ENCODE results near the gene TUBG2.

TUBG2 gene

DNA sequence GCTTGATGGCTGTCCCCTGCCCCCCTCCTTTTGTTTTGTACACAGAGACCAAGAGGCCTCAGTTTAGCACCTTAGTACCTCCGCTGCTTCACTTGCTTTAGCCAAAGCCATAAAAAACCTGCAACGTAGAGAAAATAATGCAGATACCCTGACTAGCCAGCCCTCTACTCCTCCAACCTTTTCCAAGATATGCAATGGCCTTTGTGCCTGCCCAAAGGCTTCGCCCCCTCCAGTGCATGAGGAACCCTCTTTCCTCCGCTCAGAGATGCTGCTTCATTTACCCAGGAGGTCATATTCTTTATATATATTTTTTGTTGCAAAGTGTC is 40.3 kb downstream of the TUBG2 start:
- Histone ChIP-seq H3K36me3 (ENCODE audit: low read length) (peaks cover under 1% of the 10 kb centered on the region; the same call in 1 of the 2 replicates), H3K4me3 (ENCODE audit: insufficient read depth, low read length, poor library complexity, severe bottlenecking) (no peak overlapping the region), H3K27ac (ENCODE audit: low read depth, low read length) (no peak overlapping the region), H3K9ac (ENCODE audit: low read length) (no peak overlapping the region), H2AFZ (ENCODE audit: low read depth, low read length, severe bottlenecking) (no peak overlapping the region), H3K9me3 (ENCODE audit: insufficient read depth, low read length) (no peaks in the 10 kb centered on the region), H3K79me2 (ENCODE audit: insufficient read depth, low read length) (no peaks in the 10 kb centered on the region), H3F3A (ENCODE audit: insufficient read depth) (no peaks in the 10 kb centered on the region), H3K27me3 (ENCODE audit: low read length) (no peaks in the 10 kb centered on the region), H4K20me1 (ENCODE audit: low read depth, low read length) (no peaks in the 10 kb centered on the region), H3K9me2 (replicated peaks; ENCODE audit: insufficient read depth, low read length) (no peaks in the 10 kb centered on the region), H3K4me2 (ENCODE audit: low read depth, low read length, poor library complexity, severe bottlenecking) (no peak overlapping the region)
- TF ChIP-seq EZH2phosphoT487 (conservative IDR thresholded peaks at IDR 0.05; ENCODE audit: low read length) (no peak), CTCF (IDR thresholded peaks at IDR 0.05; ENCODE audit: insufficient read depth, low read length, poor library complexity, severe bottlenecking) (no peak)

- Histone ChIP-seq H3K79me2 (ENCODE audit: insufficient read depth, low read length) (no peaks in the 10 kb centered on the region), H2AFZ (ENCODE audit: low read depth, low read length, severe bottlenecking) (no peak overlapping the region), H3K9ac (ENCODE audit: low read length) (no peak overlapping the region), H3K4me3 (ENCODE audit: insufficient read depth, low read length, poor library complexity, severe bottlenecking) (no peak overlapping the region), H3K4me2 (ENCODE audit: low read depth, low read length, poor library complexity, severe bottlenecking) (no peak overlapping the region), H3K27ac (ENCODE audit: low read depth, low read length) (no peak overlapping the region), H3F3A (ENCODE audit: insufficient read depth) (no peaks in the 10 kb centered on the region), H4K20me1 (ENCODE audit: low read depth, low read length) (no peaks in the 10 kb centered on the region), H3K9me3 (ENCODE audit: insufficient read depth, low read length) (no peaks in the 10 kb centered on the region), H3K27me3 (ENCODE audit: low read length) (no peaks in the 10 kb centered on the region), H3K36me3 (ENCODE audit: low read length) (peaks cover 4% of the 10 kb centered on the region; the same call in 1 of the 2 replicates), H3K9me2 (replicated peaks; ENCODE audit: insufficient read depth, low read length) (no peaks in the 10 kb centered on the region)
- no peak for TF ChIP-seq CTCF (IDR thresholded peaks at IDR 0.05; ENCODE audit: insufficient read depth, low read length, poor library complexity, severe bottlenecking)
- TF ChIP-seq EZH2phosphoT487 (conservative IDR thresholded peaks at IDR 0.05; ENCODE audit: low read length) = no peak
Measured at GRCh38 chr17:42700586-42701289, 41.7 kb downstream of the TUBG2 start.

DNA sequence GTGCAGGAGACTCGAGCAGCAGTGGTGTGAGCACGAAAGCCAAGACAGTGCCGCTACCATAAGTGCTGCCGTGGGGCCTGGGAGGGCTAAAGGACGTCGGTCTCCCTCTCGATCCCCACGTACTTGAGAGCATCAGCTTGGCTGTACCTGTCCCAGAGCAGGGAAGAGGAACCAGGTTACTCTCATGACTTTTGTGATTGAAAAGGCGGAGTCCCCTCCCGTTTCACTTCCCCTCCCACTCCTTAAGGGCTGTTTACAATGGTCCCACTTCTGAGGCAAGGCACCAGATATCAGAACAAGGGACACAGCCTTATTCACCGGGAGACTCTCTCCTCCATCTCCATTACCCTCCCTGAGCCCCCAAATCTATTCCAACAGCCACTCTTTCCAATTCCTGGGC is 43.4 kb downstream of the TUBG2 start:
- H3K9ac ChIP-seq (ENCODE audit: low read length) = no peak overlapping the region
- no peaks in the 10 kb centered on the region for H3K79me2 ChIP-seq (ENCODE audit: insufficient read depth, low read length)
- H2AFZ ChIP-seq (ENCODE audit: low read depth, low read length, severe bottlenecking) = no peak overlapping the region
- no peaks in the 10 kb centered on the region for H3K27me3 ChIP-seq (ENCODE audit: low read length)
- no peak overlapping the region for H3K4me3 ChIP-seq (ENCODE audit: insufficient read depth, low read length, poor library complexity, severe bottlenecking)
- no peaks in the 10 kb centered on the region for H3F3A ChIP-seq (ENCODE audit: insufficient read depth)
- H3K9me3 ChIP-seq (ENCODE audit: insufficient read depth, low read length) = no peaks in the 10 kb centered on the region
- no peaks in the 10 kb centered on the region for H3K9me2 ChIP-seq (replicated peaks; ENCODE audit: insufficient read depth, low read length)
- TF ChIP-seq EZH2phosphoT487 (conservative IDR thresholded peaks at IDR 0.05; ENCODE audit: low read length) = no peak
- TF ChIP-seq CTCF (IDR thresholded peaks at IDR 0.05; ENCODE audit: insufficient read depth, low read length, poor library complexity, severe bottlenecking) = no peak
- no peak overlapping the region for H3K4me2 ChIP-seq (ENCODE audit: low read depth, low read length, poor library complexity, severe bottlenecking)
- H4K20me1 ChIP-seq (ENCODE audit: low read depth, low read length) = no peaks in the 10 kb centered on the region
- H3K36me3 ChIP-seq (ENCODE audit: low read length) = peaks cover 7% of the 10 kb centered on the region; the same call in 1 of the 2 replicates
- H3K27ac ChIP-seq (ENCODE audit: low read depth, low read length) = no peak overlapping the region
